H9 (cell line): ENCODE measurements around the gene GLT1D1. TPM values are rescaled to one million over a fixed set of nuclear protein-coding genes. Genes with fewer than 3 reads are reported as not detected.

Source experiments
- DNase-seq: peaks from one replicate; pipeline ENCODE4 v3.0.0-alpha.2; 2017
- H2AFZ ChIP-seq: one replicate; pipeline ENCODE4 v1.6.1; 2013; ENCODE audit warnings: mild to moderate bottlenecking, low read length, control low read depth, moderate library complexity
- H2AK5ac ChIP-seq: 2 replicates; pipeline ENCODE4 v1.6.1; 2013; ENCODE audit warnings: low read length, control low read depth, mixed read lengths; ENCODE audit not compliant: insufficient read length
- H2BK120ac ChIP-seq: one replicate; pipeline ENCODE4 v1.6.1; 2013; ENCODE audit warnings: low read depth, mild to moderate bottlenecking, low read length, control low read depth, inconsistent platforms; ENCODE audit not compliant: poor library complexity, severe bottlenecking
- H2BK12ac ChIP-seq: 2 replicates; pipeline ENCODE4 v1.6.1; 2013; ENCODE audit warnings: low read length, control low read depth, mixed read lengths, low read depth; ENCODE audit not compliant: insufficient read length
- H2BK15ac ChIP-seq: 2 replicates; pipeline ENCODE4 v1.6.1; 2013; ENCODE audit warnings: low read depth, low read length, control low read depth
- H2BK20ac ChIP-seq: one replicate; pipeline ENCODE4 v1.6.1; 2013; ENCODE audit warnings: low read depth, mild to moderate bottlenecking, low read length, control low read depth, inconsistent platforms; ENCODE audit not compliant: poor library complexity, severe bottlenecking
- H2BK5ac ChIP-seq: 2 replicates; pipeline ENCODE4 v1.6.1; 2013; ENCODE audit warnings: low read length, control low read depth, mixed read lengths; ENCODE audit not compliant: insufficient read length
- H3K14ac ChIP-seq: 2 replicates; pipeline ENCODE4 v1.6.1; 2013; ENCODE audit warnings: low read length, control low read depth; ENCODE audit not compliant: insufficient read depth
- H3K18ac ChIP-seq: 2 replicates; pipeline ENCODE4 v1.6.1; 2013; ENCODE audit warnings: low read depth, mild to moderate bottlenecking, mixed read lengths, low read length, control low read depth; ENCODE audit not compliant: insufficient read length
- H3K23ac ChIP-seq: 2 replicates; pipeline ENCODE4 v1.6.1; 2013; ENCODE audit warnings: low read length, control low read depth, mixed read lengths, low read depth; ENCODE audit not compliant: insufficient read length
- H3K23me2 ChIP-seq: 2 replicates; pipeline ENCODE4 v1.6.1; 2013; ENCODE audit warnings: low read depth, mild to moderate bottlenecking, mixed read lengths, low read length, control low read depth; ENCODE audit not compliant: insufficient read length, poor library complexity, severe bottlenecking
- H3K27ac ChIP-seq: 2 replicates; pipeline ENCODE4 v1.5.1; 2013; ENCODE audit warnings: low read length, control low read depth, mixed read lengths, low read depth; ENCODE audit not compliant: insufficient read length
- H3K27me3 ChIP-seq: 2 replicates; pipeline ENCODE4 v1.6.1; 2013; ENCODE audit warnings: low read length, control low read depth, inconsistent platforms; ENCODE audit not compliant: insufficient read depth
- H3K4ac ChIP-seq: 2 replicates; pipeline ENCODE4 v1.6.1; 2013; ENCODE audit warnings: low read depth, mild to moderate bottlenecking, control low read depth, inconsistent platforms, low read length, moderate library complexity
- H3K4me1 ChIP-seq: 2 replicates; pipeline ENCODE4 v1.6.1; 2013; ENCODE audit warnings: low read length, control low read depth, inconsistent platforms; ENCODE audit not compliant: insufficient read depth
- H3K4me2 ChIP-seq: 2 replicates; pipeline ENCODE4 v1.6.1; 2013; ENCODE audit warnings: low read length, control low read depth, mixed read lengths; ENCODE audit not compliant: insufficient read length, insufficient read depth
- H3K56ac ChIP-seq: 2 replicates; pipeline ENCODE4 v1.6.1; 2013; ENCODE audit warnings: low read depth, mild to moderate bottlenecking, mixed read lengths, low read length, control low read depth; ENCODE audit not compliant: insufficient read length
- H3K79me1 ChIP-seq: 2 replicates; pipeline ENCODE4 v1.6.1; 2013; ENCODE audit warnings: low read depth, mild to moderate bottlenecking, moderate library complexity, low read length, control low read depth, inconsistent platforms; ENCODE audit not compliant: insufficient read depth, poor library complexity, severe bottlenecking
- H3K79me2 ChIP-seq: 2 replicates; pipeline ENCODE4 v1.6.1; 2013; ENCODE audit warnings: low read length, control low read depth, inconsistent platforms; ENCODE audit not compliant: insufficient read depth
- H3K9ac ChIP-seq: 2 replicates; pipeline ENCODE4 v1.6.1; 2013; ENCODE audit warnings: low read length, control low read depth, mixed read lengths; ENCODE audit not compliant: insufficient read length; ENCODE audit errors: extremely low read depth
- H3K9me3 ChIP-seq: one replicate; pipeline ENCODE4 v1.6.1; 2013; ENCODE audit warnings: low read depth, low read length, inconsistent platforms; ENCODE audit not compliant: control insufficient read depth
- H3T11ph ChIP-seq: one replicate; pipeline ENCODE4 v1.6.1; 2013; ENCODE audit warnings: mild to moderate bottlenecking, low read length, control low read depth, inconsistent platforms
- H4K20me1 ChIP-seq: one replicate; pipeline ENCODE4 v1.6.1; 2013; ENCODE audit not compliant: control insufficient read depth, insufficient read length, insufficient read depth
- H4K5ac ChIP-seq: 2 replicates; pipeline ENCODE4 v1.6.1; 2013; ENCODE audit warnings: low read depth, mild to moderate bottlenecking, mixed read lengths, low read length, control low read depth; ENCODE audit not compliant: insufficient read length
- H4K8ac ChIP-seq: replicated peaks from 2 replicates; pipeline ENCODE4 v1.6.1; 2013; ENCODE audit warnings: low read length, control low read depth, mixed read lengths, low read depth; ENCODE audit not compliant: insufficient read length
- H4K91ac ChIP-seq: 2 replicates; pipeline ENCODE4 v1.6.1; 2013; ENCODE audit warnings: low read depth, mild to moderate bottlenecking, moderate library complexity, mixed read lengths, low read length, control low read depth; ENCODE audit not compliant: insufficient read length
- H3K27ac Mint-ChIP-seq, 3 experiments: 2 replicates in 2 of 3; 3 replicates in 1 of 3; pipeline ENCODE4 v1.8.0; 2020 to 2021; ENCODE audit warnings: mixed read lengths in 3 of 3, mild to moderate bottlenecking in 1 of 3, moderate library complexity in 1 of 3
- H3K27me3 Mint-ChIP-seq: 2 replicates; pipeline ENCODE4 v1.8.0; 2021; ENCODE audit warnings: low read depth, mild to moderate bottlenecking, moderate library complexity, mixed read lengths
- H3K36me3 Mint-ChIP-seq, 3 experiments: 2 replicates in 2 of 3; 3 replicates in 1 of 3; pipeline ENCODE4 v1.8.0; 2020 to 2021; ENCODE audit warnings: low read depth in 3 of 3, mixed read lengths in 3 of 3; ENCODE audit not compliant: insufficient read depth in 1 of 3
- H3K4me1 Mint-ChIP-seq, 2 experiments: 2 replicates each; pipeline ENCODE4 v1.8.0; 2020; ENCODE audit warnings: mixed read lengths in 2 of 2
- H3K4me3 Mint-ChIP-seq, 2 experiments: 2 replicates in 1 of 2; 3 replicates in 1 of 2; pipeline ENCODE4 v1.8.0; 2020 to 2021; ENCODE audit warnings: mild to moderate bottlenecking in 2 of 2, mixed read lengths in 2 of 2, moderate library complexity in 1 of 2
- H3K9me3 Mint-ChIP-seq, 2 experiments: 2 replicates in 1 of 2; 3 replicates in 1 of 2; pipeline ENCODE4 v1.8.0; 2020; ENCODE audit warnings: mild to moderate bottlenecking in 2 of 2, mixed read lengths in 2 of 2, moderate library complexity in 1 of 2
- WGBS: extraction: QIAGEN DNeasy Blood & Tissue Kit; methylation state at CpG from one replicate; pipeline ENCODE4 v1.1.7; 2013; ENCODE audit warnings: missing lambda C conversion rate, low lambda C conversion rate, mixed read lengths; ENCODE audit not compliant: insufficient read length; ENCODE audit errors: extremely low coverage; 5-methylcytosine and 5-hydroxymethylcytosine counted together
- total RNA-seq: library from RNA; stranded (reverse); gene quantifications from 2 replicates; pipeline ENCODE4 v1.2.1, GENCODE V29; 2021
- TF ChIP-seq, protein P1 (sequence below): fragments of 200-600 bp; sonication (generic); conservative IDR thresholded peaks from 3 replicates; pipeline ENCODE4 v1.8.0; 2021; ENCODE audit warnings: antibody characterized with exemption, mild to moderate bottlenecking

The GLT1D1 gene
- total RNA-seq, 1 experiment from 2014 or later, result 7.0 TPM

DNA sequence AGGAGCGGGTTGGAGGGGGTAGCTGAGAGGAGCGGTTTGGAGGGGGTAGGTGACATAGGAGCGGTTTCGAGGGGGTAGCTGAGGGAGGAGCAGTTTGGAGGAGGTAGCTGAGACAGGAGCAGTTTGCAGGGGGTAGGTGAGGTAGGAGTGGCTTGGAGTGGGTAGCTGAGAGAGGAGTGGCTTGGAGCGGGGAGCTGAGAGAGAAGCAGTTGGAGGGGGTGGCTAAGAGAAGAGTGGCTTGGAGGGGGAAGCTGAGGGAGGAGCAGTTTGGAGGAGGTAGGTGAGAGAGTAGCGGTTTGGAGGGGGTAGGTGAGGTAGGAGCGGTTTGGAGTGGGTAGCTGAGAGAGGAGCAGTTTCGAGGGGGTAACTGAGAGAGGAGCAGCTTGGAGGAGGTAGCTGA lies 152.1 kb downstream of the GLT1D1 start:
- no peaks in the 10 kb centered on the region for H4K20me1 ChIP-seq
- no peak overlapping the region for H2BK12ac ChIP-seq
- no peak overlapping the region for H3K4ac ChIP-seq
- H4K8ac ChIP-seq, result no peak overlapping the region
- H3K36me3 Mint-ChIP-seq, result no peaks in the 10 kb centered on the region
- no peaks in the 10 kb centered on the region for H3K79me1 ChIP-seq
- no peak overlapping the region for H3K4me2 ChIP-seq
- H3K9ac ChIP-seq, result no peak overlapping the region
- H4K5ac ChIP-seq, result no peak overlapping the region
- no peak overlapping the region for H3K14ac ChIP-seq
- H2BK15ac ChIP-seq, result no peak overlapping the region
- no peaks in the 10 kb centered on the region for H3K9me3 Mint-ChIP-seq
- no peak overlapping the region for H4K91ac ChIP-seq
- peaks cover 12 to 19% of the 10 kb centered on the region in 2 experiments for H3K4me1 Mint-ChIP-seq
- H3K27me3 ChIP-seq, result no peaks in the 10 kb centered on the region
- H3K79me2 ChIP-seq, result no peaks in the 10 kb centered on the region
- H3K23ac ChIP-seq, result no peak overlapping the region
- H2BK20ac ChIP-seq, result no peak overlapping the region
- H3K23me2 ChIP-seq, result no peaks in the 10 kb centered on the region
- no peak overlapping the region for H3K18ac ChIP-seq
- peaks cover 39% of the 10 kb centered on the region for H3K27me3 Mint-ChIP-seq
- no peak overlapping the region for H2AFZ ChIP-seq
- H2BK120ac ChIP-seq, result no peak overlapping the region
- TF ChIP-seq, protein P1, sequence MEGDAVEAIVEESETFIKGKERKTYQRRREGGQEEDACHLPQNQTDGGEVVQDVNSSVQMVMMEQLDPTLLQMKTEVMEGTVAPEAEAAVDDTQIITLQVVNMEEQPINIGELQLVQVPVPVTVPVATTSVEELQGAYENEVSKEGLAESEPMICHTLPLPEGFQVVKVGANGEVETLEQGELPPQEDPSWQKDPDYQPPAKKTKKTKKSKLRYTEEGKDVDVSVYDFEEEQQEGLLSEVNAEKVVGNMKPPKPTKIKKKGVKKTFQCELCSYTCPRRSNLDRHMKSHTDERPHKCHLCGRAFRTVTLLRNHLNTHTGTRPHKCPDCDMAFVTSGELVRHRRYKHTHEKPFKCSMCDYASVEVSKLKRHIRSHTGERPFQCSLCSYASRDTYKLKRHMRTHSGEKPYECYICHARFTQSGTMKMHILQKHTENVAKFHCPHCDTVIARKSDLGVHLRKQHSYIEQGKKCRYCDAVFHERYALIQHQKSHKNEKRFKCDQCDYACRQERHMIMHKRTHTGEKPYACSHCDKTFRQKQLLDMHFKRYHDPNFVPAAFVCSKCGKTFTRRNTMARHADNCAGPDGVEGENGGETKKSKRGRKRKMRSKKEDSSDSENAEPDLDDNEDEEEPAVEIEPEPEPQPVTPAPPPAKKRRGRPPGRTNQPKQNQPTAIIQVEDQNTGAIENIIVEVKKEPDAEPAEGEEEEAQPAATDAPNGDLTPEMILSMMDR, result no peak
- no peak for DNase-seq
- H3K9me3 ChIP-seq, result no peaks in the 10 kb centered on the region
- H3K27ac Mint-ChIP-seq, result no peak overlapping the region
- no peak overlapping the region for H3K4me3 Mint-ChIP-seq
- 100% methylated on average over 2 of the region's 8 CpGs for WGBS
- no peak overlapping the region for H3T11ph ChIP-seq
- H2AK5ac ChIP-seq, result no peak overlapping the region
- H3K4me1 ChIP-seq, result no peaks in the 10 kb centered on the region
- no peak overlapping the region for H3K27ac ChIP-seq
- H3K56ac ChIP-seq, result no peak overlapping the region
- H2BK5ac ChIP-seq, result no peak overlapping the region
